Esophagus squamous epithelium (tissue), 5 donors: ENCODE data around the gene MRPL48. TPM values are rescaled to one million over a fixed set of nuclear protein-coding genes. Genes with fewer than 3 reads are reported as not detected.
"Not testable (repeated sequence)": the region's sequence is repeated elsewhere in the genome, so short reads cannot be mapped to it uniquely, and the experiment has no call there.

Experiments
- DNase-seq: peaks from one replicate; lab custom pipeline; 2025; lab: John Stamatoyannopoulos, UW
- H3K27ac ChIP-seq, 4 donors: fragments of 200-600 bp; sonication (generic); one replicate each; pipeline ENCODE4 v1.5.1; 2016 to 2019; ENCODE audit warnings: mild to moderate bottlenecking in 1 of 4
- H3K27me3 ChIP-seq, 4 donors: fragments of 200-600 bp; sonication (generic); 1 replicate in 3 of 4; 2 replicates in 1 of 4; pipeline versions ENCODE4 v1.5.1 to v1.6.0; 2017 to 2021; ENCODE audit warnings: antibody characterized with exemption in 1 of 4
- H3K36me3 ChIP-seq, 3 donors: fragments of 200-600 bp; sonication (generic); one replicate each; pipeline ENCODE4 v1.5.1; 2016 to 2019
- H3K4me1 ChIP-seq, 3 donors: fragments of 200-600 bp; sonication (generic); one replicate each; pipeline ENCODE4 v1.5.1; 2017 to 2019
- H3K4me3 ChIP-seq, 4 donors: fragments of 200-600 bp; sonication (generic); 1 replicate in 3 of 4; 2 replicates in 1 of 4; pipeline ENCODE4 v1.5.1; 2016 to 2019; ENCODE audit warnings: mild to moderate bottlenecking in 2 of 4, moderate library complexity in 1 of 4
- H3K9me3 ChIP-seq, 3 donors: fragments of 200-600 bp; sonication (generic); one replicate each; pipeline ENCODE4 v1.5.1; 2016 to 2019
- CTCF ChIP-seq, 6 experiments: fragments of 450-650 bp in 4 of 6; fragments of 200-600 bp in 2 of 6; sonication (generic) in 2 of 6; IDR thresholded peaks; one replicate each; pipeline ENCODE4 v1.5.1; 2016 to 2019; ENCODE audit warnings: antibody characterized with exemption in 6 of 6, mild to moderate bottlenecking in 4 of 6, moderate library complexity in 4 of 6
- POLR2A ChIP-seq, 4 donors: fragments of 450-650 bp; IDR thresholded peaks; one replicate each; pipeline ENCODE4 v1.6.1; 2017; ENCODE audit warnings: antibody characterized with exemption in 4 of 4, mild to moderate bottlenecking in 4 of 4, moderate library complexity in 3 of 4
- WGBS, 2 donors: methylation state at CpG; one replicate each; pipeline ENCODE4 v1.1.5; 2018; 5-methylcytosine and 5-hydroxymethylcytosine counted together
- intact Hi-C: fragments of 100-400 bp; cut with DNase I; formaldehyde crosslinking; loops from one replicate; pipeline ENCODE4 v1.15.0; 2022
- total RNA-seq, 4 donors: library from RNA; depleted of rRNA; stranded (reverse); fragments of >200 nt; gene quantifications; one replicate each; pipeline ENCODE4 v1.1.0, GENCODE V29; 2016
- donor health status: DM: yes; HTN: yes; CAD: no.

Gene MRPL48
- total RNA-seq, 4 donors from 2014 or later, result 9.2 to 23.5 (median 18.8) TPM

GRCh38 chr11:73779084-73779902 lies 8.4 kb upstream of the MRPL48 start:
- H3K9me3 ChIP-seq, result no peaks in the 10 kb centered on the region
- DNase-seq, result peak; percentile 90
- peaks cover 0 to 23% (median 5%) of the 10 kb centered on the region in 3 donors for H3K4me1 ChIP-seq
- no peaks in the 10 kb centered on the region for H3K36me3 ChIP-seq
- H3K27me3 ChIP-seq, result no peaks in the 10 kb centered on the region
- H3K4me3 ChIP-seq, result peak overlapping the region; percentile 41 to 75 (median 56)
- H3K27ac ChIP-seq, result peak overlapping the region; percentile 95 to 98 (median 96)
- intact Hi-C loops, result no loop called here
- WGBS, 2 donors, result 0% methylated on average over 15 to 24 of the region's 30 CpGs
- TF ChIP-seq POLR2A (IDR thresholded peaks at IDR 0.05) (peak in 2 of 4 donors; percentile 9 to 45), CTCF (IDR thresholded peaks at IDR 0.05) (no peak)

GRCh38 chr11:73781303-73781702 lies 6.4 kb upstream of the MRPL48 start:
- Histone ChIP-seq H3K27me3 (no peaks in the 10 kb centered on the region), H3K4me1 (peaks cover 0 to 35% (median 5%) of the 10 kb centered on the region in 3 donors), H3K9me3 (no peaks in the 10 kb centered on the region), H3K4me3 (no peak overlapping the region), H3K36me3 (no peaks in the 10 kb centered on the region), H3K27ac (no peak overlapping the region)
- no peak for DNase-seq
- WGBS, 2 donors, result 90 to 92% methylated on average over 6 of the region's 6 CpGs
- intact Hi-C loops, result no loop called here
- TF ChIP-seq POLR2A (IDR thresholded peaks at IDR 0.05), result no peak
- TF ChIP-seq CTCF (IDR thresholded peaks at IDR 0.05), result no peak

GRCh38 chr11:73783483-73784020 lies 4.1 kb upstream of the MRPL48 start:
- H3K36me3 ChIP-seq, result no peaks in the 10 kb centered on the region
- H3K4me1 ChIP-seq, result peaks cover 6 to 46% (median 12%) of the 10 kb centered on the region in 3 donors
- TF ChIP-seq POLR2A (IDR thresholded peaks at IDR 0.05), result no peak
- no peak for TF ChIP-seq CTCF (IDR thresholded peaks at IDR 0.05)
- H3K4me3 ChIP-seq, result no peak overlapping the region
- intact Hi-C loops, result no loop called here
- peak overlapping the region in 1 of 4 donors; percentile 25 for H3K27ac ChIP-seq
- WGBS, 2 donors, result 84 to 94% methylated on average over 3 to 5 of the region's 5 CpGs
- H3K27me3 ChIP-seq, result no peaks in the 10 kb centered on the region
- H3K9me3 ChIP-seq, result no peaks in the 10 kb centered on the region
- DNase-seq, result no peak

- peak overlapping the region in 1 of 4 donors; percentile 25 for H3K27ac ChIP-seq
- intact Hi-C loops, result no loop called here
- no peak for TF ChIP-seq POLR2A (IDR thresholded peaks at IDR 0.05)
- H3K36me3 ChIP-seq, result no peaks in the 10 kb centered on the region
- peaks cover 6 to 47% (median 18%) of the 10 kb centered on the region in 3 donors for H3K4me1 ChIP-seq
- no peak overlapping the region for H3K4me3 ChIP-seq
- no peak for DNase-seq
- WGBS, 2 donors, result 68 to 77% methylated on average over 5 to 6 of the region's 6 CpGs
- H3K27me3 ChIP-seq, result no peaks in the 10 kb centered on the region
- H3K9me3 ChIP-seq, result no peaks in the 10 kb centered on the region
These were observed 3.5 kb upstream of the MRPL48 start for GRCh38 chr11:73784080-73784634.

- H3K27ac ChIP-seq, result peak overlapping the region in 1 of 4 donors; percentile 25
- TF ChIP-seq CTCF (IDR thresholded peaks at IDR 0.05) (no peak), POLR2A (IDR thresholded peaks at IDR 0.05) (no peak)
- no peaks in the 10 kb centered on the region for H3K36me3 ChIP-seq
- DNase-seq, result no peak
- H3K27me3 ChIP-seq, result no peaks in the 10 kb centered on the region
- no peaks in the 10 kb centered on the region for H3K9me3 ChIP-seq
- peaks cover 6 to 50% (median 20%) of the 10 kb centered on the region in 3 donors for H3K4me1 ChIP-seq
- intact Hi-C loops, result no loop called here
- H3K4me3 ChIP-seq, result no peak overlapping the region
- WGBS, 2 donors, result 66 to 70% methylated on average over 1 of the region's 1 CpG
These were observed 2.9 kb upstream of the MRPL48 start for GRCh38 chr11:73784734-73785133.

- DNase-seq, H3K4me3 ChIP-seq, intact Hi-C loops: not testable (repeated sequence)
These were observed 2.2 kb upstream of the MRPL48 start for GRCh38 chr11:73785467-73785866.

More at GRCh38 chr11:73785467-73785866, 2.2 kb upstream of the MRPL48 start:
- peaks cover 6 to 42% (median 15%) of the 10 kb centered on the region in 3 donors for H3K4me1 ChIP-seq
- not testable (repeated sequence) for H3K36me3 ChIP-seq, H3K27ac ChIP-seq, H3K27me3 ChIP-seq, H3K9me3 ChIP-seq
